K562 treated with DMSO at 1 percent for 24 hours (cell line): ENCODE measurements around the gene TAF3. TPM values are rescaled to one million over a fixed set of nuclear protein-coding genes. Genes with fewer than 3 reads are reported as not detected.

Source experiments
- total RNA-seq: library from RNA; unstranded; fragments of 300-600 nt; gene quantifications from 2 replicates; pipeline ENCODE4 v1.2.3, GENCODE V29; 2022; ENCODE audit warnings: low read depth; ENCODE audit not compliant: insufficient read depth

The TAF3 gene
- 10.3 and 11.2 TPM in 2 replicates for total RNA-seq

GRCh38 chr10:7818295-7819120 lies at the start of gene TAF3:
TAF3 (plus strand) TSS chr10:7818505; CDS start chr10:7818710, 205 bp downstream.

GRCh38 chr10:7787857-7788638 lies 30.3 kb upstream of the TAF3 start, which contains the start of the genes ATP5F1C and KIN:
ATP5F1C (plus strand) TSS chr10:7788177; CDS start chr10:7788208, 31 bp downstream.
KIN (minus strand) TSS chr10:7787993; CDS start chr10:7787933, 60 bp downstream.

GRCh38 chr10:8054494-8055407 lies 236.4 kb downstream of the TAF3 start, which contains the start of gene GATA3:
GATA3 (plus strand) TSS chr10:8054688; CDS start chr10:8055656, 968 bp downstream.

Other genes with a start within 250 kb of the TAF3 start
- 10.6 and 14.3 TPM in 2 replicates for gene ITIH5, start 151.5 kb upstream of the TAF3 start, total RNA-seq
- gene ITIH2, start 115.2 kb upstream of the TAF3 start, total RNA-seq = not detected in 2 replicates
- gene KIN, start 30.5 kb upstream of the TAF3 start, total RNA-seq = 1.9 and 5.3 TPM in 2 replicates
- gene ATP5F1C, start 30.3 kb upstream of the TAF3 start, total RNA-seq = 284 and 327 TPM in 2 replicates
- gene GATA3, start 236.2 kb downstream of the TAF3 start, total RNA-seq = not detected in 2 replicates